Measurements from ENCODE around the gene MPC1. TPM values are rescaled to one million over a fixed set of nuclear protein-coding genes. Genes with fewer than 3 reads are reported as not detected.
"Not testable (repeated sequence)": the region's sequence is repeated elsewhere in the genome, so short reads cannot be mapped to it uniquely, and the experiment has no call there.

The MPC1 gene
- total RNA-seq, 1 experiment from 2014 or later, result 10.7 TPM

DNA sequence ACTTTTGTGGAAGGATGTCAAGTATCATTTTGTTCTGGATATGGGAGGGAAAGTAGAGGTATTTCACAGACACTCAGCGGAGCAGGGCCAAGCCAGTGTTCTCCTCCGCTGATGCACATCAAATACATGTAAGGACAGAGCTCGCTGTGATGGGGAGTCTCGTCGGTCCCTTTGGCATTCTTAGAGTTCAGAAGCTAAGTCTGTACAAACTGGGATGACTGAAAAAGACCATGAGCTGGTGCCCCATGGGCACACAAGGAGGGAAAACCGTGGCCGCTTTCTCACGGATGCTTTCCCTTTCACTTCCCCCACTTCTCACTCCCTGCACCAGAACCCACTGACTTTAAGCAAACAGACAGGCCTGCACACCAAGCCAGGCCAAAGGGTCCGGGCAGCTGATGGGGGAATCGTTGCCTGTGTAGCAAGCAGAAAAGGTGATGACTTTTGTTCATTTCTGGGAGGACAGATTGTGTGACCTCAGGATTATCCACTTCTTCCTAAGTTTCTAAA, 27.7 kb upstream of the MPC1 start:
- in situ Hi-C loops (cut with HindIII; ENCODE audit: low pct_unique_long_range_greater_than_20kb, low sequenced_read_pairs), result no loop called here
- no peak for DNase-seq (ENCODE audit: low read depth)

DNA sequence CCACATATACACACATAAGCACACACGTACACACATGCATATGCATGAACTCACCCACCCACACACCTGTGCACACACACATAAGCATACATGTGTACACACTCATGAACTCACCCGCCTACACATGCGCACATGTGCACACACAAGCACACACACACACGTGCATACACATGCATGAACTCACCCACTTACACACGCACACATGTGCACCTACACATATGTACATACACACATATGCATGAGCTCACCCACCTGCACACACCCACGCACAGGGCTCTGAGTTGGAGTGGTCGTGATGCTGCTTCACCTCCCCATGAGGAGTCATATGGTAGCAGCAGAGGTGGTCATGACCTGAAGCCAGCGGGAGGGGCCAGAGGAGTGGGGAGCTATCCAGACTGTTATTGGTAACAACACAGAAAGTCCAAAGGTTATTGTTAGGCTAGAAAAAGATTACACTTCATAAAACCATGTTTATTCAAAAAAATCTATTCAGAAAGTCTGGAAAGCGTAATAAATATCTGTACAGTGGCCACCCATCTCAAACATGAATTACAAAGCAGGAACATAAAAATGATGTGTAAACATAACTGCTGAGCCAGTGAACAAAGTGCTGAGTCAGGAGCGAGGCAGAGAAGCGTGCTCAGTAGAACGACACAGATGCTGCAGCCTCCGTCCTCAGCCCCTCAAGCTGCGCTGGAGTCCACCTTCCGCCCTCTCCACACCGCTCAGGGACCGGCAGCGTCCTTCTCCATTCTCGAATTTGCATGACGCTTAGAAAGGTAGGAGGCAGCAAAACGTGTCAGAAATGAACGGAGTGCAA, 26.4 kb upstream of the MPC1 start:
- no peak for DNase-seq (ENCODE audit: low read depth)
- in situ Hi-C loops (cut with HindIII; ENCODE audit: low pct_unique_long_range_greater_than_20kb, low sequenced_read_pairs), result no loop called here

DNA sequence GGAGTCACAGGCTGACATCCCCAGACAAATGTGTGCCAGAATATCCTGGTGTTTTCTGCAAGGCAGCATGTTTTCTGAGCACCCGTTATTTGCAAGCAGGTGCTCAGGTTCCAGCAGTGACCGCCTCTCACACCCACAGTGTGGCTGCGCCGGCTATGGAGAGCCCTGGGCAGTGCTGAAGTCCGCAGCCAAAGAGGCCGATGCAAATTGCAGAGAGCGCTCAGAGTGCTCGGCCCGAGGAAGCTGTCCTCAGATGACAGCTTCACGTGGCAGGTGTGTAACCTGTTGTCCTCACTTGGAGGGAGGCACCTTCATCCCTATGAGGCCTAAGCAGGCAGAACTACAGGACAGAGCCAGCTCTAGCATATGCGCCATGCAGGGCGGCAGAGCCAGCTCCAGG, 23.5 kb upstream of the MPC1 start:
- no peak for DNase-seq (ENCODE audit: low read depth)

GRCh38 chr6:166405386-166405785, 22.6 kb upstream of the MPC1 start:
- in situ Hi-C loops (cut with HindIII; ENCODE audit: low pct_unique_long_range_greater_than_20kb, low sequenced_read_pairs), result no loop called here

More for the DNA sequence above, 23.5 kb upstream of the MPC1 start:
- in situ Hi-C loops (cut with HindIII; ENCODE audit: low pct_unique_long_range_greater_than_20kb, low sequenced_read_pairs), result no loop called here

DNA sequence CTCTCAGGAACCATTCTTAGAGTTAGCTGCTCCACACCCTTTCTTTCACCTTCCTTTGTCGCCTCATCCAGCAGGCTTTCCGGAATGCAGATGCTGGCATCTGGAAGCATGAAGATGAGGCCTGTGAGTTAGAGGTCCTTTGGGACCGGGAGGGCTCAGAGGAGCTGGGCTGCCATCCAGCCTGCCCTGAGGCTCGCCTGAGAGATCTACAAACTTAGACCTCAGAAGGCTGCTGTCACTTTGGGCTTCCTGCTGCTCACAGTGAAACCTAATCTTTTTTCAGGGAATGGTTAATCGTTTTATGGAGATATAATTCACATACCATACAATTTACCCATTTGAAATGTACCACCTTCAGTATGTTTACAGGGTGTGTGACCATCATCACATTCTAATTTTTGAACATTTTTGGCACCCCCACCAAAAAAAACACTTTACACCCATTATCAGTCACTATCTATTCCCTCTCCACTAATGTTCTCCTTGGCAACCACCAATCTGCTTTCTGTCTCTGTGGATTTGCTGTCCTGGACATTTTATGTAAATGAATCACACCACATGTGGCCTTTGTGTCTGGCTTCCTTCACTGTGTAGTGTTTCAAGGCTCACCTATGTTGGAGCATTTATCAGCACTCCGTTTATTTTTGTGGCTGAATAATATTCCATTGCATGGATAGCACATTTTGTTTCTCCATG, 20.0 kb upstream of the MPC1 start:
- no peak for DNase-seq (ENCODE audit: low read depth)
- in situ Hi-C loops (cut with HindIII; ENCODE audit: low pct_unique_long_range_greater_than_20kb, low sequenced_read_pairs), result no loop called here

More at GRCh38 chr6:166405386-166405785, 22.6 kb upstream of the MPC1 start:
- DNase-seq (ENCODE audit: low read depth), result no peak

DNA sequence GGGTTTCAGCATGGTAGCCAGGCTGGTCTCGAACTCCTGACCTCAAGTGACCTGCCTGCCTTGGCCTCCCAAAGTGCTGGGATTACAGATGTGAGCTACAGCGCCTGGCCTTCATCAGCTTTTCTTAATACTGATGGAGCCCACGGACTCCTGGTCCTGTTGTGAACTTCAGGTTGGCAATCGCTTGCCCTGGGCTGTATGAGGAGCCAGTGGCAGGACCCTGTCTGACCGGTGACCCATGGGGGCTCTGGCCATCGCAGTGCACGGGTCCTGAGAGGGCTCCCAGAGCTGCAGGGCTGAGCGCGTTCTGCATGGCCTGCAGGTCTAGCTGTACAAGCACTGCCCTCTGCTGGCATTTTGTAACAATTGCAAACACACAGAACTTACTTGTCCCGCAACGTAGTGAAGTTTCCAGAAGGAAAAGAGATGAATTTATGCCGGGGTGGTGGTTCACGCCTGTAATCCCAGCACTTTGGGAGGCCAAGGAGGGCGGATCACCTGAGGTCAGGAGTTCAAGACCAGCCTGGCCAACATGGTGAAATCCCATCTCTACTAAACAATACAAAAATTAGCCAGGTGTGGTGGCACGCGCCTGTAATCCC, 18.0 kb upstream of the MPC1 start:
- DNase-seq (ENCODE audit: low read depth), result peak; percentile 34
- in situ Hi-C loops (cut with HindIII; ENCODE audit: low pct_unique_long_range_greater_than_20kb, low sequenced_read_pairs), result not testable (repeated sequence)

GRCh38 chr6:166400181-166400580, 17.4 kb upstream of the MPC1 start:
- DNase-seq (ENCODE audit: low read depth), result peak; percentile 23
- in situ Hi-C loops (cut with HindIII; ENCODE audit: low pct_unique_long_range_greater_than_20kb, low sequenced_read_pairs), result no loop called here

DNA sequence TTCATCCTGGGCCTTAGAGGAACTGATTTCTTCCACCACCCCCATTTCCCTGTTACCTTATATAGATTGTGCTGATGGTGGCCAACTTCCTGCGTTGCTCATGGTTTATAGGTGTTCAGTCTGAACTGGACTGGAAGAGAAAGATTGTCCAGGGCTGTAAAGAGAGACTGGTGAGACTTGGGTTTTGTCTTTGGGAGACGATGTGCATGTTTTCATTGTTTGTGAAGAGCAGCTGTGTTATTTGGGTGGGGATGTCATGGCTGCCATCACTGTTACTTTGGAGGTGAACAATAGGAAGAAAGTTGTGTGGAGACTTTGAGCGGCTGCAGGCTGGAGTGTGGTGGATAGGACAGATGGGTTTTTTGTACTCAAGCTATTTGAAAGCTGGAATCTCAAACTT, 15.6 kb upstream of the MPC1 start:
- in situ Hi-C loops (cut with HindIII; ENCODE audit: low pct_unique_long_range_greater_than_20kb, low sequenced_read_pairs), result no loop called here
- no peak for DNase-seq (ENCODE audit: low read depth)

DNA sequence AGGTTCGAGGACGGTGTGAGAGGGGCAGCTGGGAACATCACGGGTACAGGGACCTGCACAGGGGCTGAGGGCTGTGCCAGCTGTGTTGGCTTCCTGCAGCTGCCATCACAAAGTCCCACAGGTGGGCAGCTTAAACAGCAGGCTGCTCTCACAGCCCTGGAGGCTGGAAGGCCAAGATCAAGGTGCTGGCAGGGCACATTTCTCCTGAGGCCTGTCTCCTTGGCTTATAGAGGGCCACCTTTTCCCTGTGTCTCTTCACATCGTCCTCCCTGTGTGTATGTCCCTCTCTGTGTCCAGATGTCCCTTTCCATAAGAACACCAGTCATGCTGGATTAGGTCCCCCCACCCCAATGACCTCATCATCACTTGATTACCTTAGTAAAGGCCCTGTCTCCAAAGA, 15.1 kb upstream of the MPC1 start:
- in situ Hi-C loops (cut with HindIII; ENCODE audit: low pct_unique_long_range_greater_than_20kb, low sequenced_read_pairs), result no loop called here
- DNase-seq (ENCODE audit: low read depth), result no peak

DNA sequence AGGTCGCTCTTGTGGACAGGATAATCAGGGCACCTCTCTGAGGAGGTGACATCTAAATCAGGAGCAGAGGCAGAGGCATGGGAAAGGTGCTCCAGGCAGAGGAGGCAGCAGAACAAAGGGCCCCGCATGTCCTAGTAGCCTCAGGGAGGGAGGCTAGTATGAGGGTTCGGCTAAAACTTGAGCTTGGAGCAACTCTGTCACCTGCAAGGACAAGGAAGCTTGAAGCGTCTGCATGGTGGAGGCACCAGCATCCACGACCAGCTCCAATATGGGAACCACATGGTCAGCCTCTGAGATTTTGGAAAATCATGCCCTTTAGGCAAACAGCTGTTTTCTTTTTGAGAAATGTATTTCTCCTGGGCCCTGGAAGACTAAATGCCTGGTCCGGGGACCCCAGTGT, 13.0 kb upstream of the MPC1 start:
- in situ Hi-C loops (cut with HindIII; ENCODE audit: low pct_unique_long_range_greater_than_20kb, low sequenced_read_pairs), result no loop called here
- DNase-seq (ENCODE audit: low read depth), result no peak

DNA sequence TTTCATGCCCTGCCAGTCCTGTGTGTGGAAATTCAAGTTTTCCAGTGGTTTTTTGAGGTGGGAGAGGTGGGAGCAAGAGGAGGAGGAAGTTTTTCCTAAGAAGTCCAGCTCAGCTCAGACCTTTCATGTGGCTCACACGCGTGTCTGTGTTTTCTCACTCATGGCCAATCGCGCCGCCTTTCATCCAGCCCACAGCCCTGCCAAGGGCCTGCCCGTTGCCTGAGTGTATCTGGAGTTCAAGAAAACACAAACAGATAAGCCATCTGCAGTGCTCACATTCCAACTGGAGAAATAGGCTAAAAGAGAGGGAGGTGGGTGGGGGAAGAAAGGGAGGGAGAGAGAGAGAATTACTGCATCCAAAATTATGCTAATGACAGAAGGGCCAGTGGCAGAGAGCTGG, 12.6 kb upstream of the MPC1 start:
- in situ Hi-C loops (cut with HindIII; ENCODE audit: low pct_unique_long_range_greater_than_20kb, low sequenced_read_pairs), result no loop called here
- no peak for DNase-seq (ENCODE audit: low read depth)

GRCh38 chr6:166394036-166394892, 11.5 kb upstream of the MPC1 start:
- in situ Hi-C loops (cut with HindIII; ENCODE audit: low pct_unique_long_range_greater_than_20kb, low sequenced_read_pairs), result no loop called here
- no peak for DNase-seq (ENCODE audit: low read depth)

GRCh38 chr6:166393535-166393823, 10.7 kb upstream of the MPC1 start:
- in situ Hi-C loops (cut with HindIII; ENCODE audit: low pct_unique_long_range_greater_than_20kb, low sequenced_read_pairs), result no loop called here
- no peak for DNase-seq (ENCODE audit: low read depth)

- in situ Hi-C loops (cut with HindIII; ENCODE audit: low pct_unique_long_range_greater_than_20kb, low sequenced_read_pairs); DNase-seq (ENCODE audit: low read depth): not testable (repeated sequence)
Observed at GRCh38 chr6:166392755-166393534, 10.2 kb upstream of the MPC1 start.

DNA sequence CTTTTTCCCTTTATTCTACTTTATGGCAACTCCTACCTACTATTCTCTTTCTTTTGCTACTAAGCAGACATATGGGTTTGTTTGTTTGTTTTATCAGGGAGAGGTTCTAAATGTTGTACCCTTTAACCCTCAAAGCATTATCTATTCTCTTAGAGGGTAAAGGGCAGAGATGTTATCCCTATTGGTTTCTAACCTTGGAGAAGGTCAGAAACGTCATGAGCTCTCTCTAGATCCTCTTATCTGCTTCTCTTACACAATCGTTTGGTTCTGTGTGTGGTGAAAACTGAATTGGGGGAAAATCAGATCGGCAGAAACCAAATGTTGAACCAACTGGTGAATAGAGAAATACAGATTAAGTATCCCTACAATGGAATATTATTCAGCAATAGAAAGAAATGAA, 6.4 kb upstream of the MPC1 start:
- in situ Hi-C loops (cut with HindIII; ENCODE audit: low pct_unique_long_range_greater_than_20kb, low sequenced_read_pairs), result no loop called here

DNA sequence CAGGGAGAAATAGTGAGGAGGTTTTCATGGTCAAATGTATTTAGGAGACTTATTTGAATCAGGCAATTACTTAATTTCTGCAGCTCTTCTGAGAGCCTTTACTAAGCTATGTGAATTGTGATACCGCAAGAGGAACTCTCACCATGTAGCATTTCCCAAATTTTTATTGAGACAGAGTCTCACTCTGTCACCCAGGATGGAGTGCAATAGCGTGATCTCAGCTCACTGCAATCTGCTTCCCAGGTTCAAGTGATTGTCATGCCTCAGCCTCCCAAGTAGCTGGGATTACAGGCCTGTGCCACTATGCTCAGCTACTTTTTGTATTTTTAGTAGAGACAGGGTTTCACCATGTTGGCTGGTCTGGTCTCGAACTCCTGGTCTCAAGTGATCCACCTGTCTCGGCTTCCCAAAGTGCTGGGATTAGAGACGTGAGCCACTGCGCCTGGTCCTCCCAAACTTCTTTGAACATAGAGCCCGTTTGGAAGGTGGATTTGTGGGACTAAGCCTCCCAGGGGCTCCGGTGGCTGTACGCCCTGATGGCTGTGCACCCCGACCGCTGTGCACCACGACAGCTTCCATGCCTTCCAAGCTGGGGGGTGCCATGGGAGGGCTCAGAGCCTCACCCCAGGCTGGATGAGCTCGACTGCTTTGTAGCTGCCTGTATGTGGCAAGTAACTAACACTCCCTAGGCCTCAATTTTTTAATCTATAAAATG, 5.7 kb upstream of the MPC1 start:
- in situ Hi-C loops (cut with HindIII; ENCODE audit: low pct_unique_long_range_greater_than_20kb, low sequenced_read_pairs), result no loop called here

More for the DNA sequence above, 6.4 kb upstream of the MPC1 start:
- DNase-seq (ENCODE audit: low read depth), result no peak

DNA sequence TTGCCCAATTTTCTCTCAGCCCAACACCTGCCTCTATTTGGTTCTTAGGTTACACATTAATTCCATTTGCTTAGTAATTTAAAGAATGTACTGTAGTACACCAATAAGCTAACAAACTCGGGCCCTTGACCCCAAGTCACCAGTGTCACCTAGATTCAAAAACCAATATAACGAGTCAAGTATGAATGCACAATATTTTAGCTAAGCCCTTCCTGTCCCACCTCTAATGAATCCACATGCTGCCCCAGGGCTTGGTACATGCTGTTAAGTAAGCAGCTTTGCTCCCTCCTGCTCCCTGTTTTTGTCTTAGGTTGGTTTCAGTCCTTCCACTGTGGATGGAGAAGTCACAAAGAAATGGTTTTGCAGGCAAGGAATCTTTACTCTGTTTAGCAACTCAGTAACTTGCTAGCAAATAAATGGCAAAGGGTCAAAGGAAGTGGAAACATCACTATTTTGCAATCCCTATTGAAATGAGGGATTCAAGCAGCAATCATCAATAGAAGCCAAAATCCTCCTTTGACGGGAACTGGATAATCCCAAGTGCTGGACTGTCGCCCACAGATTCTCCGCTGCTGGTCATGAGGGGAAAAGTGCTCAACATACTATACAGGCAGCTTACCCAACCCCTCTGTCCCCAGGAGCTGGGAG, 5.0 kb upstream of the MPC1 start:
- no peak for DNase-seq (ENCODE audit: low read depth)
- in situ Hi-C loops (cut with HindIII; ENCODE audit: low pct_unique_long_range_greater_than_20kb, low sequenced_read_pairs), result no loop called here

More for the DNA sequence above, 5.7 kb upstream of the MPC1 start:
- DNase-seq (ENCODE audit: low read depth), result no peak
